OCI-LY3 (cell line): ENCODE measurements around the gene GLB1L.

Source experiments
- CTCF ChIP-seq: fragments of 200-600, 300-600 bp; sonication (generic); IDR thresholded peaks from 2 replicates; pipeline ENCODE4 v1.5.1; 2014; ENCODE audit warnings: antibody characterized with exemption, low read length, low read depth
- EZH2phosphoT487 ChIP-seq: fragments of 200-600 bp; shearing (Covaris generic); IDR thresholded peaks from 2 replicates; pipeline ENCODE4 v1.6.1; 2018; ENCODE audit warnings: antibody characterized with exemption, mixed run types, low read depth

GRCh38 chr2:219266886-219267285 is 21.6 kb upstream of the GLB1L start:
- TF ChIP-seq CTCF (no peak), EZH2phosphoT487 (no peak)
